ENCODE data around the gene SLC31A2.

GRCh38 chr9:113153599-113153998 is 2.8 kb downstream of the SLC31A2 start:
- TF ChIP-seq YY1 (IDR thresholded peaks at IDR 0.05; ENCODE audit: extremely low read depth, insufficient replicate concordance, low read depth, low read length) = no peak
- TF ChIP-seq EGR1 (IDR thresholded peaks at IDR 0.05; ENCODE audit: low read depth) = no peak
- no peak for TF ChIP-seq SP1 (IDR thresholded peaks at IDR 0.05; ENCODE audit: low read depth)
- no peak for TF ChIP-seq POLR2AphosphoS5 (IDR thresholded peaks at IDR 0.05; ENCODE audit: low read depth, low read length)
- TF ChIP-seq EZH2 (IDR thresholded peaks at IDR 0.05) = no peak
- no peak for TF ChIP-seq CTCF (IDR thresholded peaks at IDR 0.05 in 2 of 3, conservative IDR thresholded peaks at IDR 0.05 in 1 of 3; ENCODE audit: borderline replicate concordance in 1 of 3, insufficient read depth in 1 of 3, low read depth in 2 of 3, low read length in 2 of 3)
- no peak for TF ChIP-seq POLR2A (IDR thresholded peaks at IDR 0.05; ENCODE audit: borderline replicate concordance, extremely low read depth, insufficient read depth, insufficient read length)
- TF ChIP-seq EZH2phosphoT487 (IDR thresholded peaks at IDR 0.05; ENCODE audit: borderline replicate concordance) = no peak
- no peak for TF ChIP-seq FOSL1 (IDR thresholded peaks at IDR 0.05; ENCODE audit: low read depth)
- TF ChIP-seq REST (IDR thresholded peaks at IDR 0.05; ENCODE audit: low read depth) = no peak
- no peak for TF ChIP-seq ZFX (IDR thresholded peaks at IDR 0.05)
- no peak for TF ChIP-seq SRF (IDR thresholded peaks at IDR 0.05; ENCODE audit: low read depth)
